Liver (tissue), 9 donors: ENCODE measurements around the gene APOB. TPM values are rescaled to one million over a fixed set of nuclear protein-coding genes. Genes with fewer than 3 reads are reported as not detected.

Experiments
- DNase-seq: peaks from one replicate; pipeline ENCODE4 v3.0.0-alpha.2; 2017; ENCODE audit warnings: low spot score
- H3K27ac ChIP-seq, 2 donors: one replicate each; pipeline ENCODE4 v1.7.0; 2013; ENCODE audit warnings: inconsistent platforms in 2 of 2, low read length in 2 of 2, control low read depth in 1 of 2, low read depth in 1 of 2, mild to moderate bottlenecking in 1 of 2
- H3K27me3 ChIP-seq, 4 donors: one replicate each; pipeline versions ENCODE4 v1.6.1 to v1.7.0; 2013; ENCODE audit warnings: low read length in 3 of 4, inconsistent platforms in 1 of 4, mild to moderate bottlenecking in 1 of 4, moderate library complexity in 1 of 4; ENCODE audit not compliant: control insufficient read depth in 4 of 4, insufficient read depth in 4 of 4
- H3K36me3 ChIP-seq, 4 donors: one replicate each; pipeline versions ENCODE4 v1.6.1 to v1.7.0; 2013; ENCODE audit warnings: low read length in 3 of 4, mild to moderate bottlenecking in 3 of 4, low read depth in 1 of 4, moderate library complexity in 1 of 4; ENCODE audit not compliant: control insufficient read depth in 4 of 4, insufficient read depth in 3 of 4
- H3K4me1 ChIP-seq, 4 donors: one replicate each; pipeline versions ENCODE4 v1.6.1 to v1.7.0; 2013; ENCODE audit warnings: low read length in 3 of 4, mild to moderate bottlenecking in 3 of 4, moderate library complexity in 1 of 4; ENCODE audit not compliant: control insufficient read depth in 4 of 4, insufficient read depth in 4 of 4
- H3K4me3 ChIP-seq, 3 donors: one replicate each; pipeline versions ENCODE4 v1.6.1 to v1.7.0; 2013; ENCODE audit warnings: low read length in 3 of 3, control low read depth in 1 of 3, low read depth in 1 of 3, mild to moderate bottlenecking in 1 of 3
- H3K9ac ChIP-seq, 2 donors: one replicate each; pipeline ENCODE4 v1.7.0; 2013; ENCODE audit warnings: low read length in 2 of 2, mild to moderate bottlenecking in 2 of 2, moderate library complexity in 2 of 2, control low read depth in 1 of 2, low read depth in 1 of 2
- H3K9me3 ChIP-seq, 4 donors: one replicate each; pipeline versions ENCODE4 v1.6.1 to v1.7.0; 2013; ENCODE audit warnings: low read length in 3 of 4; ENCODE audit not compliant: control insufficient read depth in 4 of 4
- EGR1 ChIP-seq, 2 donors: IDR thresholded peaks; 2 replicates each; pipeline ENCODE4 v1.6.1; 2016 to 2018; ENCODE audit warnings: antibody characterized with exemption in 2 of 2, low read depth in 2 of 2
- FOXA1 ChIP-seq: IDR thresholded peaks from 2 replicates; pipeline ENCODE4 v1.6.1; 2016; ENCODE audit warnings: antibody characterized with exemption
- FOXA2 ChIP-seq: IDR thresholded peaks from 2 replicates; pipeline ENCODE4 v1.6.1; 2016; ENCODE audit warnings: antibody characterized with exemption
- GABPA ChIP-seq, 2 donors: IDR thresholded peaks in 1 of 2; conservative IDR thresholded peaks in 1 of 2; 2 replicates each; pipeline ENCODE4 v1.6.1; 2016; ENCODE audit warnings: antibody characterized with exemption in 2 of 2, mild to moderate bottlenecking in 1 of 2, moderate library complexity in 1 of 2
- HNF4A ChIP-seq, 2 donors: conservative IDR thresholded peaks; 2 replicates each; pipeline ENCODE4 v1.6.1; 2016; ENCODE audit warnings: antibody characterized with exemption in 2 of 2, mild to moderate bottlenecking in 2 of 2
- HNF4G ChIP-seq: IDR thresholded peaks from 2 replicates; pipeline ENCODE4 v1.6.1; 2016; ENCODE audit warnings: antibody characterized with exemption
- NR2F2 ChIP-seq: IDR thresholded peaks from 2 replicates; pipeline ENCODE4 v1.6.1; 2016; ENCODE audit warnings: antibody characterized with exemption
- RAD21 ChIP-seq, 2 donors: IDR thresholded peaks; 2 replicates each; pipeline ENCODE4 v1.6.1; 2016; ENCODE audit warnings: antibody characterized with exemption in 2 of 2, mild to moderate bottlenecking in 2 of 2
- RXRA ChIP-seq, 2 donors: IDR thresholded peaks; 2 replicates each; pipeline ENCODE4 v1.6.1; 2017 to 2018; ENCODE audit warnings: antibody characterized with exemption in 2 of 2, mild to moderate bottlenecking in 1 of 2
- SP1 ChIP-seq: IDR thresholded peaks from 2 replicates; pipeline ENCODE4 v1.6.1; 2018; ENCODE audit warnings: antibody characterized with exemption, mild to moderate bottlenecking
- WGBS: extraction: QIAGEN DNeasy Blood & Tissue Kit; methylation state at CpG from one replicate; pipeline ENCODE4 v1.1.7; 2013; 5-methylcytosine and 5-hydroxymethylcytosine counted together
- polyA plus RNA-seq, 2 donors: library from polyadenylated mRNA; stranded (reverse) in 1 of 2; unstranded in 1 of 2; fragments of 200-250 nt in 1 of 2; fragments of >200 nt in 1 of 2; fragmentation: Nextera tagmentation in 1 of 2; extraction: Ambion mirVana in 1 of 2; gene quantifications; one replicate each; pipeline versions ENCODE4 v1.2.1 to v1.2.3, GENCODE V29; 2013 to 2015
- total RNA-seq, 2 donors: library from RNA; depleted of rRNA; stranded (reverse); fragments of >200 nt; gene quantifications; one replicate each; pipeline ENCODE4 v1.2.3, GENCODE V29; 2014
- TF ChIP-seq, protein P1 (sequence below): IDR thresholded peaks from 2 replicates; pipeline ENCODE4 v1.6.1; 2016; ENCODE audit warnings: antibody characterized with exemption, mild to moderate bottlenecking
- TF ChIP-seq, protein P2 (sequence below): IDR thresholded peaks from 2 replicates; pipeline ENCODE4 v1.6.1; 2016; ENCODE audit warnings: antibody characterized with exemption
- TF ChIP-seq, protein P3 (sequence below): IDR thresholded peaks from 2 replicates; pipeline ENCODE4 v1.6.1; 2016; ENCODE audit warnings: antibody characterized with exemption
- TF ChIP-seq, protein P4 (sequence below): fragments of 150-350 bp; IDR thresholded peaks from 2 replicates; pipeline ENCODE4 v1.5.1; 2017; ENCODE audit warnings: improper control_type of control experiment, low read depth, low read length; ENCODE audit not compliant: missing input control
- TF ChIP-seq, protein P5 (sequence below): IDR thresholded peaks from 2 replicates; pipeline ENCODE4 v1.6.1; 2016; ENCODE audit warnings: antibody characterized with exemption
- donor health status: healthy.
- donor health status: healthy.
- donor health status: healthy.
- donor health status: healthy.
- donor health status: healthy.

Gene APOB
- total and polyA plus RNA-seq, 4 donors = 431 to 2,949 (median 1,463) TPM

DNA sequence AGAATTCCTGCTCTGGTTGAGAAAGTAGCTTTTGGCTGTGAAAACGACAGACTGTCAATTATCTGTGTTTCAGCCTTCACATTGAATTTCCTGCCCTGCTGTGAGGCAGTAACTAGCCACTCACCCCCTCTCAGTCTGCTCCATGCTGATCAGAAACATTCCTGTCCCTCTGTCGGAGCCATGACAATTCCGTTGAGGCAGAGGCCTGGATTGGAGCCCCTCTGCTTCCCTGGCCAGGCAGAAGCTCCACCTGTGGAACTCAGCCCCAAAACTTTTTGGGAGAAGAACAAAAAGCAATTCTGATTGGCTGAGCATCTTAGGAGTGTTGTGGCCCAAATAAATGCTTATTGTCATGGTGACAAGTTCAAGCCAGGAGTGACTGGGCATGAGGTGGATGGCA, 60.0 kb downstream of the APOB start:
- TF ChIP-seq HNF4G (no peak), RXRA (IDR thresholded peaks at IDR 0.05) (no peak), GABPA (IDR thresholded peaks at IDR 0.05 in 1 of 2, conservative IDR thresholded peaks at IDR 0.05 in 1 of 2) (no peak), FOXA2 (no peak), EGR1 (IDR thresholded peaks at IDR 0.05; ENCODE audit: low read depth in 2 of 2) (no peak), NR2F2 (no peak), FOXA1 (no peak), HNF4A (conservative IDR thresholded peaks at IDR 0.05) (no peak)
- TF ChIP-seq, protein P1, sequence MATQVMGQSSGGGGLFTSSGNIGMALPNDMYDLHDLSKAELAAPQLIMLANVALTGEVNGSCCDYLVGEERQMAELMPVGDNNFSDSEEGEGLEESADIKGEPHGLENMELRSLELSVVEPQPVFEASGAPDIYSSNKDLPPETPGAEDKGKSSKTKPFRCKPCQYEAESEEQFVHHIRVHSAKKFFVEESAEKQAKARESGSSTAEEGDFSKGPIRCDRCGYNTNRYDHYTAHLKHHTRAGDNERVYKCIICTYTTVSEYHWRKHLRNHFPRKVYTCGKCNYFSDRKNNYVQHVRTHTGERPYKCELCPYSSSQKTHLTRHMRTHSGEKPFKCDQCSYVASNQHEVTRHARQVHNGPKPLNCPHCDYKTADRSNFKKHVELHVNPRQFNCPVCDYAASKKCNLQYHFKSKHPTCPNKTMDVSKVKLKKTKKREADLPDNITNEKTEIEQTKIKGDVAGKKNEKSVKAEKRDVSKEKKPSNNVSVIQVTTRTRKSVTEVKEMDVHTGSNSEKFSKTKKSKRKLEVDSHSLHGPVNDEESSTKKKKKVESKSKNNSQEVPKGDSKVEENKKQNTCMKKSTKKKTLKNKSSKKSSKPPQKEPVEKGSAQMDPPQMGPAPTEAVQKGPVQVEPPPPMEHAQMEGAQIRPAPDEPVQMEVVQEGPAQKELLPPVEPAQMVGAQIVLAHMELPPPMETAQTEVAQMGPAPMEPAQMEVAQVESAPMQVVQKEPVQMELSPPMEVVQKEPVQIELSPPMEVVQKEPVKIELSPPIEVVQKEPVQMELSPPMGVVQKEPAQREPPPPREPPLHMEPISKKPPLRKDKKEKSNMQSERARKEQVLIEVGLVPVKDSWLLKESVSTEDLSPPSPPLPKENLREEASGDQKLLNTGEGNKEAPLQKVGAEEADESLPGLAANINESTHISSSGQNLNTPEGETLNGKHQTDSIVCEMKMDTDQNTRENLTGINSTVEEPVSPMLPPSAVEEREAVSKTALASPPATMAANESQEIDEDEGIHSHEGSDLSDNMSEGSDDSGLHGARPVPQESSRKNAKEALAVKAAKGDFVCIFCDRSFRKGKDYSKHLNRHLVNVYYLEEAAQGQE = no peak
- TF ChIP-seq, protein P2, sequence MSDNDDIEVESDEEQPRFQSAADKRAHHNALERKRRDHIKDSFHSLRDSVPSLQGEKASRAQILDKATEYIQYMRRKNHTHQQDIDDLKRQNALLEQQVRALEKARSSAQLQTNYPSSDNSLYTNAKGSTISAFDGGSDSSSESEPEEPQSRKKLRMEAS = no peak
- TF ChIP-seq, protein P3, sequence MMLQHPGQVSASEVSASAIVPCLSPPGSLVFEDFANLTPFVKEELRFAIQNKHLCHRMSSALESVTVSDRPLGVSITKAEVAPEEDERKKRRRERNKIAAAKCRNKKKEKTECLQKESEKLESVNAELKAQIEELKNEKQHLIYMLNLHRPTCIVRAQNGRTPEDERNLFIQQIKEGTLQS = no peak
- TF ChIP-seq, protein P4, sequence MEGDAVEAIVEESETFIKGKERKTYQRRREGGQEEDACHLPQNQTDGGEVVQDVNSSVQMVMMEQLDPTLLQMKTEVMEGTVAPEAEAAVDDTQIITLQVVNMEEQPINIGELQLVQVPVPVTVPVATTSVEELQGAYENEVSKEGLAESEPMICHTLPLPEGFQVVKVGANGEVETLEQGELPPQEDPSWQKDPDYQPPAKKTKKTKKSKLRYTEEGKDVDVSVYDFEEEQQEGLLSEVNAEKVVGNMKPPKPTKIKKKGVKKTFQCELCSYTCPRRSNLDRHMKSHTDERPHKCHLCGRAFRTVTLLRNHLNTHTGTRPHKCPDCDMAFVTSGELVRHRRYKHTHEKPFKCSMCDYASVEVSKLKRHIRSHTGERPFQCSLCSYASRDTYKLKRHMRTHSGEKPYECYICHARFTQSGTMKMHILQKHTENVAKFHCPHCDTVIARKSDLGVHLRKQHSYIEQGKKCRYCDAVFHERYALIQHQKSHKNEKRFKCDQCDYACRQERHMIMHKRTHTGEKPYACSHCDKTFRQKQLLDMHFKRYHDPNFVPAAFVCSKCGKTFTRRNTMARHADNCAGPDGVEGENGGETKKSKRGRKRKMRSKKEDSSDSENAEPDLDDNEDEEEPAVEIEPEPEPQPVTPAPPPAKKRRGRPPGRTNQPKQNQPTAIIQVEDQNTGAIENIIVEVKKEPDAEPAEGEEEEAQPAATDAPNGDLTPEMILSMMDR = no peak
- TF ChIP-seq, protein P5, sequence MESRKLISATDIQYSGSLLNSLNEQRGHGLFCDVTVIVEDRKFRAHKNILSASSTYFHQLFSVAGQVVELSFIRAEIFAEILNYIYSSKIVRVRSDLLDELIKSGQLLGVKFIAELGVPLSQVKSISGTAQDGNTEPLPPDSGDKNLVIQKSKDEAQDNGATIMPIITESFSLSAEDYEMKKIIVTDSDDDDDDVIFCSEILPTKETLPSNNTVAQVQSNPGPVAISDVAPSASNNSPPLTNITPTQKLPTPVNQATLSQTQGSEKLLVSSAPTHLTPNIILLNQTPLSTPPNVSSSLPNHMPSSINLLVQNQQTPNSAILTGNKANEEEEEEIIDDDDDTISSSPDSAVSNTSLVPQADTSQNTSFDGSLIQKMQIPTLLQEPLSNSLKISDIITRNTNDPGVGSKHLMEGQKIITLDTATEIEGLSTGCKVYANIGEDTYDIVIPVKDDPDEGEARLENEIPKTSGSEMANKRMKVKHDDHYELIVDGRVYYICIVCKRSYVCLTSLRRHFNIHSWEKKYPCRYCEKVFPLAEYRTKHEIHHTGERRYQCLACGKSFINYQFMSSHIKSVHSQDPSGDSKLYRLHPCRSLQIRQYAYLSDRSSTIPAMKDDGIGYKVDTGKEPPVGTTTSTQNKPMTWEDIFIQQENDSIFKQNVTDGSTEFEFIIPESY = no peak

DNA sequence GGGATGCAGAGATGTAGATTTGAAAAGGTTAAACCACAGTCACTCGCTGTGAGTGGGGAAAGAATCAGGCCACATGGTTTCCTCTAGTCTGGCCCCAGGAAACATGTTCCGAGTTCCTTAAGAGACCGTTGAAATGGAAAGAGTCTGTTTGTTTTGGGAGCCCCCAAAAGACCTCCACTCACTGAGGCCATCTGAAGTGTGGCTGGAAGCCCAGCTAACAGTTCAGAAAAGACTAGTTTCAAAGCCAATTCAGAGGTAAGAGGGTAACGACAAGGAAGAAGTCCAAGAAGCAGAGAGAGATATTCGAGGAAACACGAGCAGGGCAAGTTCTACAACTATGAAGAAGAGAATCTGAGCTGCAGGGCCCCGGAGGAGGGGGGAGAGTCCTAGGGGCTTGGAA, 61.0 kb downstream of the APOB start:
- Histone ChIP-seq H3K27ac (no peak overlapping the region), H3K9ac (no peak overlapping the region), H3K36me3 (no peaks in the 10 kb centered on the region), H3K9me3 (no peaks in the 10 kb centered on the region), H3K27me3 (no peaks in the 10 kb centered on the region), H3K4me1 (no peaks in the 10 kb centered on the region), H3K4me3 (no peak overlapping the region)
- WGBS = 82% methylated on average over 7 of the region's 7 CpGs
- DNase-seq = no peak
- TF ChIP-seq, protein P1 = no peak
- TF ChIP-seq HNF4A (conservative IDR thresholded peaks at IDR 0.05) (no peak), NR2F2 (no peak), RXRA (IDR thresholded peaks at IDR 0.05) (no peak), EGR1 (IDR thresholded peaks at IDR 0.05; ENCODE audit: low read depth in 2 of 2) (no peak), GABPA (IDR thresholded peaks at IDR 0.05 in 1 of 2, conservative IDR thresholded peaks at IDR 0.05 in 1 of 2) (no peak), HNF4G (no peak), FOXA1 (no peak), SP1 (no peak), RAD21 (IDR thresholded peaks at IDR 0.05) (no peak), FOXA2 (no peak)
- TF ChIP-seq, protein P4 = no peak
- TF ChIP-seq, protein P3 = no peak

More for the DNA sequence above, 60.0 kb downstream of the APOB start:
- H3K4me1 ChIP-seq = no peaks in the 10 kb centered on the region
- no peaks in the 10 kb centered on the region for H3K27me3 ChIP-seq
- H3K36me3 ChIP-seq = no peaks in the 10 kb centered on the region
- no peak overlapping the region for H3K9ac ChIP-seq
- DNase-seq = no peak
- H3K9me3 ChIP-seq = no peaks in the 10 kb centered on the region
- H3K4me3 ChIP-seq = no peak overlapping the region
- no peak overlapping the region for H3K27ac ChIP-seq
- WGBS = 25% methylated on average over 3 of the region's 3 CpGs
